H1 (cell line): ENCODE results near the gene TBC1D9B. TPM values are rescaled to one million over a fixed set of nuclear protein-coding genes. Genes with fewer than 3 reads are reported as not detected.

ENCODE experiments used
- BACH1 ChIP-seq: IDR thresholded peaks from 2 replicates; pipeline ENCODE4 v1.6.1; 2012; ENCODE audit warnings: low read length, improper control_type of control experiment
- CEBPB ChIP-seq: IDR thresholded peaks from 2 replicates; pipeline ENCODE4 v1.6.1; 2012; ENCODE audit warnings: low read depth, low read length
- FOSL1 ChIP-seq: IDR thresholded peaks from 2 replicates; pipeline ENCODE4 v1.6.1; 2011; ENCODE audit warnings: mild to moderate bottlenecking, low read depth, low read length, moderate library complexity; ENCODE audit not compliant: insufficient read depth
- HDAC6 ChIP-seq: IDR thresholded peaks from one replicate; pipeline ENCODE4 v1.7.1; 2012; ENCODE audit warnings: low read depth, mild to moderate bottlenecking, inconsistent platforms, low read length, moderate library complexity
- POLR2AphosphoS5 ChIP-seq: IDR thresholded peaks from 2 replicates; pipeline ENCODE4 v1.6.1; 2011; ENCODE audit warnings: low read depth, low read length
- RAD21 ChIP-seq, 2 experiments: IDR thresholded peaks in 1 of 2; conservative IDR thresholded peaks in 1 of 2; 2 replicates each; pipeline ENCODE4 v1.6.1; 2011; ENCODE audit warnings: low read depth in 2 of 2, low read length in 2 of 2, improper control_type of control experiment in 1 of 2, inconsistent platforms in 1 of 2, mild to moderate bottlenecking in 1 of 2, moderate library complexity in 1 of 2
- SP1 ChIP-seq: IDR thresholded peaks from 2 replicates; pipeline ENCODE4 v1.6.1; 2011; ENCODE audit warnings: low read depth, low read length
- TAF7 ChIP-seq: optimal IDR thresholded peaks from 2 replicates; pipeline ENCODE3; 2011; ENCODE audit warnings: low read depth, mild to moderate bottlenecking, inconsistent platforms, low read length, moderate library complexity, borderline replicate concordance
- polyA plus RNA-seq, 7 experiments: library from polyadenylated mRNA; depleted of rRNA in 3 of 7; stranded (reverse) in 5 of 7; unstranded in 2 of 7; fragments of >200 nt in 5 of 7; fragments of 200-250 nt in 2 of 7; gene quantifications; 1 replicate in 5 of 7; 2 replicates in 1 of 7; 4 replicates in 1 of 7; pipeline versions ENCODE4 v1.2.1 to v1.2.3, GENCODE V29; 2011 to 2013; ENCODE audit warnings: missing spikeins in 2 of 7, mixed read lengths in 2 of 7
- total RNA-seq: library from RNA; stranded (reverse); fragmentation: NEBNext Ultra II Directional; extraction: Animal tissue kit (Norgen Biotek cat#: 25700); gene quantifications from 2 replicates; pipeline ENCODE4 v1.2.1, GENCODE V29; 2021
- TF ChIP-seq, protein P1 (sequence below): fragments of 300-600 bp; sonication (generic); IDR thresholded peaks from 2 replicates; pipeline ENCODE4 v1.7.1; 2012; ENCODE audit warnings: low read length, moderate library complexity, mild to moderate bottlenecking, inconsistent platforms; ENCODE audit not compliant: insufficient replicate concordance
- TF ChIP-seq, protein P2 (sequence below): IDR thresholded peaks from 2 replicates; pipeline ENCODE4 v1.6.1; 2012; ENCODE audit warnings: inconsistent platforms

The TBC1D9B gene
- total and polyA plus RNA-seq, 2 of the 8 experiments (the other 6 are each of a cell fraction or from before 2014, with no cell fraction given), result 33.6 to 57.1 TPM

DNA sequence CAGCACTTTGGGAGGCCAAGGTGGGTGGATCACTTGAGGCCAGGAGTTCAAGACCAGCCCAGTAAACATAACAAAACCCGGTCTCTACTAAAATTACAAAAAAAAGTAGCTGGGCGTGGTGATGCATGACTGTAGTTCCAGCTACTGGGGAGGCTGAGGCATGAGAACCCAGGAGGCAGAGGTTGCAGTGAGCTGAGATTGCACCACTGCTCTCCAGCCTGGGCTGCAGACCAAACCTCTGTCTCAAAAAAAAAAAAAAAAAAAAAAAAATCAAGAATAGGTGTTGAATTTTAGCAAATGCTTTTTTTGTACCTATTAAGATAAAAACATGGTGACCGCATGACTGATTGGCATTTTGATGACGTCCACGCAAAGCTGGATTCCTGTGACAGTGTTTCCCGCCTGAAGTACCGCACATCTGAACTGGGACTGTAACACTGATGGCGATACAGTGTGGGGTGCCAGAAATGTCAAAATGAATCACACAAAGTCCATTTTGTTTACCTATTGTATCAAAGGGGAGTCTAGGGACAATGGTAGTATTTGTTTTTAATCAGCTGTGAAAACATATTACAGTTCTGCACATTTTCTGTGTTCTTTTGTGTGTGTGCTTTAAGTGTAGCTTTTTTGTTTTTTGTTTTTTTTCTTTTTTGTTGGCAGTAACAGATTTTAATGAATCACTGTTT is 23.2 kb upstream of the TBC1D9B start (continued):
- TF ChIP-seq, protein P1, sequence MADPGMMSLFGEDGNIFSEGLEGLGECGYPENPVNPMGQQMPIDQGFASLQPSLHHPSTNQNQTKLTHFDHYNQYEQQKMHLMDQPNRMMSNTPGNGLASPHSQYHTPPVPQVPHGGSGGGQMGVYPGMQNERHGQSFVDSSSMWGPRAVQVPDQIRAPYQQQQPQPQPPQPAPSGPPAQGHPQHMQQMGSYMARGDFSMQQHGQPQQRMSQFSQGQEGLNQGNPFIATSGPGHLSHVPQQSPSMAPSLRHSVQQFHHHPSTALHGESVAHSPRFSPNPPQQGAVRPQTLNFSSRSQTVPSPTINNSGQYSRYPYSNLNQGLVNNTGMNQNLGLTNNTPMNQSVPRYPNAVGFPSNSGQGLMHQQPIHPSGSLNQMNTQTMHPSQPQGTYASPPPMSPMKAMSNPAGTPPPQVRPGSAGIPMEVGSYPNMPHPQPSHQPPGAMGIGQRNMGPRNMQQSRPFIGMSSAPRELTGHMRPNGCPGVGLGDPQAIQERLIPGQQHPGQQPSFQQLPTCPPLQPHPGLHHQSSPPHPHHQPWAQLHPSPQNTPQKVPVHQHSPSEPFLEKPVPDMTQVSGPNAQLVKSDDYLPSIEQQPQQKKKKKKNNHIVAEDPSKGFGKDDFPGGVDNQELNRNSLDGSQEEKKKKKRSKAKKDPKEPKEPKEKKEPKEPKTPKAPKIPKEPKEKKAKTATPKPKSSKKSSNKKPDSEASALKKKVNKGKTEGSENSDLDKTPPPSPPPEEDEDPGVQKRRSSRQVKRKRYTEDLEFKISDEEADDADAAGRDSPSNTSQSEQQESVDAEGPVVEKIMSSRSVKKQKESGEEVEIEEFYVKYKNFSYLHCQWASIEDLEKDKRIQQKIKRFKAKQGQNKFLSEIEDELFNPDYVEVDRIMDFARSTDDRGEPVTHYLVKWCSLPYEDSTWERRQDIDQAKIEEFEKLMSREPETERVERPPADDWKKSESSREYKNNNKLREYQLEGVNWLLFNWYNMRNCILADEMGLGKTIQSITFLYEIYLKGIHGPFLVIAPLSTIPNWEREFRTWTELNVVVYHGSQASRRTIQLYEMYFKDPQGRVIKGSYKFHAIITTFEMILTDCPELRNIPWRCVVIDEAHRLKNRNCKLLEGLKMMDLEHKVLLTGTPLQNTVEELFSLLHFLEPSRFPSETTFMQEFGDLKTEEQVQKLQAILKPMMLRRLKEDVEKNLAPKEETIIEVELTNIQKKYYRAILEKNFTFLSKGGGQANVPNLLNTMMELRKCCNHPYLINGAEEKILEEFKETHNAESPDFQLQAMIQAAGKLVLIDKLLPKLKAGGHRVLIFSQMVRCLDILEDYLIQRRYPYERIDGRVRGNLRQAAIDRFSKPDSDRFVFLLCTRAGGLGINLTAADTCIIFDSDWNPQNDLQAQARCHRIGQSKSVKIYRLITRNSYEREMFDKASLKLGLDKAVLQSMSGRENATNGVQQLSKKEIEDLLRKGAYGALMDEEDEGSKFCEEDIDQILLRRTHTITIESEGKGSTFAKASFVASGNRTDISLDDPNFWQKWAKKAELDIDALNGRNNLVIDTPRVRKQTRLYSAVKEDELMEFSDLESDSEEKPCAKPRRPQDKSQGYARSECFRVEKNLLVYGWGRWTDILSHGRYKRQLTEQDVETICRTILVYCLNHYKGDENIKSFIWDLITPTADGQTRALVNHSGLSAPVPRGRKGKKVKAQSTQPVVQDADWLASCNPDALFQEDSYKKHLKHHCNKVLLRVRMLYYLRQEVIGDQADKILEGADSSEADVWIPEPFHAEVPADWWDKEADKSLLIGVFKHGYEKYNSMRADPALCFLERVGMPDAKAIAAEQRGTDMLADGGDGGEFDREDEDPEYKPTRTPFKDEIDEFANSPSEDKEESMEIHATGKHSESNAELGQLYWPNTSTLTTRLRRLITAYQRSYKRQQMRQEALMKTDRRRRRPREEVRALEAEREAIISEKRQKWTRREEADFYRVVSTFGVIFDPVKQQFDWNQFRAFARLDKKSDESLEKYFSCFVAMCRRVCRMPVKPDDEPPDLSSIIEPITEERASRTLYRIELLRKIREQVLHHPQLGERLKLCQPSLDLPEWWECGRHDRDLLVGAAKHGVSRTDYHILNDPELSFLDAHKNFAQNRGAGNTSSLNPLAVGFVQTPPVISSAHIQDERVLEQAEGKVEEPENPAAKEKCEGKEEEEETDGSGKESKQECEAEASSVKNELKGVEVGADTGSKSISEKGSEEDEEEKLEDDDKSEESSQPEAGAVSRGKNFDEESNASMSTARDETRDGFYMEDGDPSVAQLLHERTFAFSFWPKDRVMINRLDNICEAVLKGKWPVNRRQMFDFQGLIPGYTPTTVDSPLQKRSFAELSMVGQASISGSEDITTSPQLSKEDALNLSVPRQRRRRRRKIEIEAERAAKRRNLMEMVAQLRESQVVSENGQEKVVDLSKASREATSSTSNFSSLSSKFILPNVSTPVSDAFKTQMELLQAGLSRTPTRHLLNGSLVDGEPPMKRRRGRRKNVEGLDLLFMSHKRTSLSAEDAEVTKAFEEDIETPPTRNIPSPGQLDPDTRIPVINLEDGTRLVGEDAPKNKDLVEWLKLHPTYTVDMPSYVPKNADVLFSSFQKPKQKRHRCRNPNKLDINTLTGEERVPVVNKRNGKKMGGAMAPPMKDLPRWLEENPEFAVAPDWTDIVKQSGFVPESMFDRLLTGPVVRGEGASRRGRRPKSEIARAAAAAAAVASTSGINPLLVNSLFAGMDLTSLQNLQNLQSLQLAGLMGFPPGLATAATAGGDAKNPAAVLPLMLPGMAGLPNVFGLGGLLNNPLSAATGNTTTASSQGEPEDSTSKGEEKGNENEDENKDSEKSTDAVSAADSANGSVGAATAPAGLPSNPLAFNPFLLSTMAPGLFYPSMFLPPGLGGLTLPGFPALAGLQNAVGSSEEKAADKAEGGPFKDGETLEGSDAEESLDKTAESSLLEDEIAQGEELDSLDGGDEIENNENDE, result no peak
- TF ChIP-seq SP1 (no peak), RAD21 (IDR thresholded peaks at IDR 0.05 in 1 of 2, conservative IDR thresholded peaks at IDR 0.05 in 1 of 2; ENCODE audit: low read depth in 2 of 2, low read length in 2 of 2) (no peak), CEBPB (no peak), BACH1 (no peak), HDAC6 (no peak), TAF7 (no peak), FOSL1 (no peak), POLR2AphosphoS5 (no peak)
- TF ChIP-seq, protein P2, sequence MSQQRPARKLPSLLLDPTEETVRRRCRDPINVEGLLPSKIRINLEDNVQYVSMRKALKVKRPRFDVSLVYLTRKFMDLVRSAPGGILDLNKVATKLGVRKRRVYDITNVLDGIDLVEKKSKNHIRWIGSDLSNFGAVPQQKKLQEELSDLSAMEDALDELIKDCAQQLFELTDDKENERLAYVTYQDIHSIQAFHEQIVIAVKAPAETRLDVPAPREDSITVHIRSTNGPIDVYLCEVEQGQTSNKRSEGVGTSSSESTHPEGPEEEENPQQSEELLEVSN, result no peak
